Fibroblast of villous mesenchyme (primary cell): ENCODE measurements around the gene RBP5. TPM values are rescaled to one million over a fixed set of nuclear protein-coding genes. Genes with fewer than 3 reads are reported as not detected.
A peak's percentile ranks its signal among the peaks of the same experiment; 100 is the strongest.

ENCODE experiments used
- DNase-seq: peaks from one replicate; pipeline ENCODE4 v3.0.0-alpha.2; 2010; ENCODE audit warnings: low read depth
- H3K4me3 ChIP-seq: 2 replicates; pipeline ENCODE4 v1.5.1; 2011; ENCODE audit warnings: low read depth, mild to moderate bottlenecking, low read length
- CTCF ChIP-seq: IDR thresholded peaks from 2 replicates; pipeline ENCODE4 v1.5.1; 2012; ENCODE audit warnings: low read depth, mild to moderate bottlenecking, low read length; ENCODE audit not compliant: insufficient read depth
- small RNA-seq: library from RNA; depleted of rRNA; stranded (forward); fragments of <200 nt; gene quantifications from one replicate; pipeline ENCODE3, GENCODE V24; 2012
- total RNA-seq: library from RNA; depleted of rRNA; stranded (reverse); fragments of >200 nt; gene quantifications from 2 replicates; pipeline ENCODE4 v1.2.3, GENCODE V29; 2012

Gene RBP5
- total RNA-seq, 1 donor = not detected

GRCh38 chr12:7078163-7078562, 50.5 kb downstream of the RBP5 start:
- TF ChIP-seq CTCF = no peak
- DNase-seq = no peak

GRCh38 chr12:7076493-7076892, 52.2 kb downstream of the RBP5 start:
- no peak for DNase-seq
- no peak for TF ChIP-seq CTCF
- H3K4me3 ChIP-seq = no peak overlapping the region

More at GRCh38 chr12:7078163-7078562, 50.5 kb downstream of the RBP5 start:
- no peak overlapping the region for H3K4me3 ChIP-seq

- H3K4me3 ChIP-seq = no peak overlapping the region
- TF ChIP-seq CTCF = no peak
- DNase-seq = peak; percentile 91
Measured at GRCh38 chr12:7075939-7076338, 52.8 kb downstream of the RBP5 start.

- no peak for TF ChIP-seq CTCF
- DNase-seq = peak; percentile 64
- H3K4me3 ChIP-seq = no peak overlapping the region
Measured at GRCh38 chr12:7075518-7075917, 53.2 kb downstream of the RBP5 start.

GRCh38 chr12:7073946-7074345, 54.7 kb downstream of the RBP5 start:
- no peak for DNase-seq
- no peak overlapping the region for H3K4me3 ChIP-seq
- no peak for TF ChIP-seq CTCF

Small RNA genes within 50 kb of the gene (small RNA-seq; reads per million reads assigned to genes)
- gene RNU6-485P = not detected

Other genes with a start within 250 kb of the RBP5 start
- 4.7 and 5.5 TPM in 2 replicates for gene LRRC23, start 224.1 kb downstream of the RBP5 start, total RNA-seq
- 3.5 and 5.2 TPM in 2 replicates for gene ENO2, start 214.3 kb downstream of the RBP5 start, total RNA-seq
- 11.3 and 16.4 TPM in 2 replicates for gene ATN1, start 200.9 kb downstream of the RBP5 start, total RNA-seq
- not detected in 2 replicates for gene RNU7-1, start 185.1 kb downstream of the RBP5 start, total RNA-seq
- gene C12orf57, start 184.9 kb downstream of the RBP5 start, total RNA-seq = 94.7 and 96.7 TPM in 2 replicates
- gene PTPN6, start 177.5 kb downstream of the RBP5 start, total RNA-seq = not detected in 2 replicates
- gene PHB2, start 158.2 kb downstream of the RBP5 start, total RNA-seq = 143 and 155 TPM in 2 replicates
- gene EMG1, start 158.0 kb downstream of the RBP5 start, total RNA-seq = 32.9 and 44.9 TPM in 2 replicates
- 20.6 and 26.3 TPM in 2 replicates for gene LPCAT3, start 110.4 kb downstream of the RBP5 start, total RNA-seq
- gene C1S, start 68.2 kb downstream of the RBP5 start, total RNA-seq = 127 and 146 TPM in 2 replicates
- 83.4 and 84.2 TPM in 2 replicates for gene C1R, start 36.4 kb downstream of the RBP5 start, total RNA-seq
- gene C1RL, start 19.7 kb downstream of the RBP5 start, total RNA-seq = 30.2 and 34.5 TPM in 2 replicates
- gene CLSTN3, start 1.5 kb upstream of the RBP5 start, total RNA-seq = 11.3 and 19.0 TPM in 2 replicates
- gene PEX5, start 60.8 kb upstream of the RBP5 start, total RNA-seq = 25.9 and 30.3 TPM in 2 replicates
- not detected in 2 replicates for gene ACSM4, start 175.2 kb upstream of the RBP5 start, total RNA-seq